Measurements from ENCODE around the gene CAV3. TPM values are rescaled to one million over a fixed set of nuclear protein-coding genes. Genes with fewer than 3 reads are reported as not detected.

Gene CAV3
- polyA plus RNA-seq, 3 donors = not detected

GRCh38 chr3:8746780-8747345 is 13.3 kb downstream of the CAV3 start:
- Mint-ChIP-seq H3K27ac (no peak overlapping the region), H3K9me3 (peaks cover 0 to 2% (median 0%) of the 10 kb centered on the region in 7 donors)
- no peaks in the 10 kb centered on the region for H3K27me3 ChIP-seq (ENCODE audit: control insufficient read depth in 2 of 2, insufficient read depth in 2 of 2, low read length in 2 of 2)

GRCh38 chr3:8749316-8749715 is 15.7 kb downstream of the CAV3 start:
- no peaks in the 10 kb centered on the region for H3K9me3 ChIP-seq (replicated peaks in 1 of 2; ENCODE audit: control insufficient read depth in 1 of 2, insufficient read depth in 1 of 2, low read length in 2 of 2)
- no peak overlapping the region for H3K4me2 ChIP-seq (replicated peaks; ENCODE audit: extremely low read depth, low read length, poor library complexity, severe bottlenecking)
- H3K27ac Mint-ChIP-seq = no peak overlapping the region
- no peaks in the 10 kb centered on the region for H3K27me3 ChIP-seq (ENCODE audit: control insufficient read depth in 2 of 2, insufficient read depth in 2 of 2, low read length in 2 of 2)
- no peak overlapping the region for H2AFZ ChIP-seq (ENCODE audit: insufficient read depth, low read depth, low read length, poor library complexity, severe bottlenecking)
- no peaks in the 10 kb centered on the region for H3K4me1 Mint-ChIP-seq
- H3K9me3 Mint-ChIP-seq = peaks cover 0 to 2% (median 0%) of the 10 kb centered on the region in 7 donors
- no peak for DNase-seq
- H3K79me2 ChIP-seq (ENCODE audit: insufficient read depth, low read length) = no peaks in the 10 kb centered on the region
- intact Hi-C loops (cut with micrococcal nuclease) = no loop called here
- no peak overlapping the region for H3K9ac ChIP-seq (ENCODE audit: insufficient read depth, low read length, poor library complexity, severe bottlenecking)
- no peak overlapping the region for H3K4me3 ChIP-seq (replicated peaks in 1 of 3; ENCODE audit: low read depth in 2 of 3, low read length in 3 of 3)
- no peaks in the 10 kb centered on the region for H3K36me3 Mint-ChIP-seq
- WGBS (ENCODE audit: insufficient coverage) = 90% methylated on average over 3 of the region's 3 CpGs
- no peak overlapping the region for H3K4me3 Mint-ChIP-seq
- H3K27me3 Mint-ChIP-seq (ENCODE audit: low read depth in 3 of 3) = peaks cover 0 to 2% (median 2%) of the 10 kb centered on the region in 3 donors
- H3K36me3 ChIP-seq (replicated peaks in 1 of 2; ENCODE audit: control insufficient read depth in 1 of 2, insufficient read depth in 2 of 2, low read length in 2 of 2) = no peaks in the 10 kb centered on the region
- H4K20me1 ChIP-seq (ENCODE audit: insufficient read depth, low read length) = no peaks in the 10 kb centered on the region
- H3K27ac ChIP-seq (ENCODE audit: low read depth in 1 of 2, low read length in 2 of 2) = no peak overlapping the region
- H3K4me1 ChIP-seq (ENCODE audit: control insufficient read depth in 1 of 2, insufficient read depth in 2 of 2, low read length in 2 of 2) = no peaks in the 10 kb centered on the region
- TF ChIP-seq CTCF (IDR thresholded peaks at IDR 0.05) = no peak

More at GRCh38 chr3:8746780-8747345, 13.3 kb downstream of the CAV3 start:
- H3K27me3 Mint-ChIP-seq (ENCODE audit: low read depth in 3 of 3) = peaks cover 4 to 6% (median 4%) of the 10 kb centered on the region in 3 donors
- H3K4me1 Mint-ChIP-seq = peaks cover 11% of the 10 kb centered on the region
- no peaks in the 10 kb centered on the region for H3K36me3 Mint-ChIP-seq
- H3K27ac ChIP-seq (ENCODE audit: low read depth in 1 of 2, low read length in 2 of 2) = no peak overlapping the region
- no peak overlapping the region for H3K4me2 ChIP-seq (replicated peaks; ENCODE audit: extremely low read depth, low read length, poor library complexity, severe bottlenecking)
- H4K20me1 ChIP-seq (ENCODE audit: insufficient read depth, low read length) = no peaks in the 10 kb centered on the region
- H3K79me2 ChIP-seq (ENCODE audit: insufficient read depth, low read length) = no peaks in the 10 kb centered on the region
- no peak overlapping the region for H2AFZ ChIP-seq (ENCODE audit: insufficient read depth, low read depth, low read length, poor library complexity, severe bottlenecking)
- no peak overlapping the region for H3K4me3 ChIP-seq (replicated peaks in 1 of 3; ENCODE audit: low read depth in 2 of 3, low read length in 3 of 3)
- no peaks in the 10 kb centered on the region for H3K36me3 ChIP-seq (replicated peaks in 1 of 2; ENCODE audit: control insufficient read depth in 1 of 2, insufficient read depth in 2 of 2, low read length in 2 of 2)
- no peak for TF ChIP-seq CTCF (IDR thresholded peaks at IDR 0.05)
- no peak overlapping the region for H3K9ac ChIP-seq (ENCODE audit: insufficient read depth, low read length, poor library complexity, severe bottlenecking)
- WGBS (ENCODE audit: insufficient coverage) = 88% methylated on average over 4 of the region's 7 CpGs
- no peak for DNase-seq
- no peaks in the 10 kb centered on the region for H3K9me3 ChIP-seq (replicated peaks in 1 of 2; ENCODE audit: control insufficient read depth in 1 of 2, insufficient read depth in 1 of 2, low read length in 2 of 2)
- intact Hi-C loops (cut with micrococcal nuclease) = no loop called here
- no peak overlapping the region for H3K4me3 Mint-ChIP-seq
- H3K4me1 ChIP-seq (ENCODE audit: control insufficient read depth in 1 of 2, insufficient read depth in 2 of 2, low read length in 2 of 2) = peaks cover 4 to 9% of the 10 kb centered on the region in 2 donors

Data from CD14-positive monocyte (primary cell).